ENCODE measurements around the gene UQCRC1. TPM values are rescaled to one million over a fixed set of nuclear protein-coding genes. Genes with fewer than 3 reads are reported as not detected.

UQCRC1 gene
- total RNA-seq, 1 donor from 2014 or later, result 165 TPM

DNA sequence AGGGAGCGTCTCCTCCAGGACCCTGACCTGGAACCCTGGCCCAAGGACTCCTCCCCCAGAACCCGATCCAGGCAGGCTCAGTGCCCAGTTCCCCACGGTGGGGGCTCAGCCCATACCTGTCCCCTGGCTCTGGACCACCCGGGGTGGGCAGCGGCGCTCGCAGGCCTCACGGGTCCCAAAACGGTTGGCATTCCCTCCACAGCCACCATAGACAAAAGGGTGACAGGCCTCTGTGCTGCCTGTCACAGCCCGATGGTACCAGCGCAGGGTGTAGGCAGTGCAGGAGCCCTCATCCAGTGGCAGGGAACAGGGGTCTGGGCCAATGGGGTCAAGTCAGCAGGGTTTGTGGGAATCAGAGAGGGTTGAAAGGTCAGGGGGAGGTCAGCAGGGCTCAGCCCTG is 44.8 kb downstream of the UQCRC1 start:
- H3K4me3 Mint-ChIP-seq (ENCODE audit: unreplicated experiment), result no peak overlapping the region
- H3K27ac Mint-ChIP-seq (ENCODE audit: unreplicated experiment), result no peak overlapping the region
- H3K9me3 Mint-ChIP-seq (ENCODE audit: unreplicated experiment), result no peaks in the 10 kb centered on the region
- H3K27me3 Mint-ChIP-seq (ENCODE audit: unreplicated experiment), result peaks cover 18% of the 10 kb centered on the region
- no peak for DNase-seq (ENCODE audit: low spot score)
- H3K4me1 Mint-ChIP-seq (ENCODE audit: unreplicated experiment), result peaks cover 18% of the 10 kb centered on the region
- TF ChIP-seq, protein P1, sequence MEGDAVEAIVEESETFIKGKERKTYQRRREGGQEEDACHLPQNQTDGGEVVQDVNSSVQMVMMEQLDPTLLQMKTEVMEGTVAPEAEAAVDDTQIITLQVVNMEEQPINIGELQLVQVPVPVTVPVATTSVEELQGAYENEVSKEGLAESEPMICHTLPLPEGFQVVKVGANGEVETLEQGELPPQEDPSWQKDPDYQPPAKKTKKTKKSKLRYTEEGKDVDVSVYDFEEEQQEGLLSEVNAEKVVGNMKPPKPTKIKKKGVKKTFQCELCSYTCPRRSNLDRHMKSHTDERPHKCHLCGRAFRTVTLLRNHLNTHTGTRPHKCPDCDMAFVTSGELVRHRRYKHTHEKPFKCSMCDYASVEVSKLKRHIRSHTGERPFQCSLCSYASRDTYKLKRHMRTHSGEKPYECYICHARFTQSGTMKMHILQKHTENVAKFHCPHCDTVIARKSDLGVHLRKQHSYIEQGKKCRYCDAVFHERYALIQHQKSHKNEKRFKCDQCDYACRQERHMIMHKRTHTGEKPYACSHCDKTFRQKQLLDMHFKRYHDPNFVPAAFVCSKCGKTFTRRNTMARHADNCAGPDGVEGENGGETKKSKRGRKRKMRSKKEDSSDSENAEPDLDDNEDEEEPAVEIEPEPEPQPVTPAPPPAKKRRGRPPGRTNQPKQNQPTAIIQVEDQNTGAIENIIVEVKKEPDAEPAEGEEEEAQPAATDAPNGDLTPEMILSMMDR (IDR thresholded peaks at IDR 0.05; ENCODE audit: unreplicated experiment), result no peak
- H3K36me3 Mint-ChIP-seq (ENCODE audit: low read depth, unreplicated experiment), result no peaks in the 10 kb centered on the region

GRCh38 chr3:48564022-48564421 is 45.4 kb downstream of the UQCRC1 start:
- Mint-ChIP-seq H3K27me3 (ENCODE audit: unreplicated experiment) (peaks cover 18% of the 10 kb centered on the region), H3K4me1 (ENCODE audit: unreplicated experiment) (peaks cover 24% of the 10 kb centered on the region), H3K9me3 (ENCODE audit: unreplicated experiment) (no peaks in the 10 kb centered on the region), H3K4me3 (ENCODE audit: unreplicated experiment) (no peak overlapping the region), H3K36me3 (ENCODE audit: low read depth, unreplicated experiment) (no peaks in the 10 kb centered on the region), H3K27ac (ENCODE audit: unreplicated experiment) (peak overlapping the region; percentile 24)
- TF ChIP-seq, protein P1 (IDR thresholded peaks at IDR 0.05; ENCODE audit: unreplicated experiment), result no peak
- DNase-seq (ENCODE audit: low spot score), result no peak

DNA sequence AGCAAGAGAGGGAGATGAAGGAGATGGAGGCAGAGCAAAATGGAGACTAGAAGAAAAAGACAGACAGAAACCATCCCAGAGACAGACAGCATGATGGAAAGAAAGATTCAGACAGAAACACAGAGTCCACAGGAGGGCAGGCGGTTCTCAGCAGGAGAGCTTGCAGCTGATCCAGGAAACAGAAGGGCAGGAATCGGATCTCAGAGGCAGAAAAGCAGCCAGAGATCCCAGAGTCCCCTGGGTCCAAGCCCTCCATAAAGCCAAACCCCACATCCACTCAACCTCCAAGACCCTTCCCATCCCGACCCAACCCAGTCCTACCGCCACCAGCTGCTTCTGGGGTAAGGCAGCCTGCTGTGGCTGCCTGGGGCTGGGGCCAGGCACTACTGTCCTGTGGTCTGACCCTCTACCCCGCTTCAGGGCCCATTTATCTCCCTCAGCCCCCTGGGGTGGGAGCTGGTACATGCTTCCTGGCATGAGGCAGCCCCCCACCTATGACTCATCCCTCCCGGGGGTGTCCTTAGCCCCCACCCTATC is 46.0 kb downstream of the UQCRC1 start, which contains the start of gene UCN2:
Gene UCN2 (minus strand): TSS at position 400 of the 537 bp plus-strand sequence. CDS start 657 bp downstream, outside the sequence.
- Mint-ChIP-seq H3K9me3 (ENCODE audit: unreplicated experiment) (no peaks in the 10 kb centered on the region), H3K4me3 (ENCODE audit: unreplicated experiment) (no peak within 1 kb of the TSS), H3K4me1 (ENCODE audit: unreplicated experiment) (peaks cover 30% of the 10 kb centered on the region), H3K36me3 (ENCODE audit: low read depth, unreplicated experiment) (no peaks in the 10 kb centered on the region), H3K27me3 (ENCODE audit: unreplicated experiment) (peaks cover 18% of the 10 kb centered on the region), H3K27ac (ENCODE audit: unreplicated experiment) (peak within 1 kb of the TSS; percentile 59)
- DNase-seq (ENCODE audit: low spot score), result no peak
- TF ChIP-seq, protein P1 (IDR thresholded peaks at IDR 0.05; ENCODE audit: unreplicated experiment), result no peak

- Mint-ChIP-seq H3K9me3 (ENCODE audit: unreplicated experiment) (no peaks in the 10 kb centered on the region), H3K27me3 (ENCODE audit: unreplicated experiment) (peaks cover 14% of the 10 kb centered on the region), H3K4me1 (ENCODE audit: unreplicated experiment) (peaks cover 34% of the 10 kb centered on the region), H3K36me3 (ENCODE audit: low read depth, unreplicated experiment) (no peaks in the 10 kb centered on the region), H3K4me3 (ENCODE audit: unreplicated experiment) (no peak overlapping the region), H3K27ac (ENCODE audit: unreplicated experiment) (no peak overlapping the region)
- TF ChIP-seq, protein P1 (IDR thresholded peaks at IDR 0.05; ENCODE audit: unreplicated experiment), result no peak
- DNase-seq (ENCODE audit: low spot score), result no peak
Measured at GRCh38 chr3:48562367-48563095, 46.9 kb downstream of the UQCRC1 start.

Measured in endothelial cell (in vitro differentiated cells).